HCT116 (cell line): ENCODE results near the gene UPP2.

Experiments used
- RAD21 ChIP-seq: IDR thresholded peaks from 2 replicates; pipeline ENCODE4 v1.6.1; 2012; ENCODE audit warnings: low read depth, mild to moderate bottlenecking
- TF ChIP-seq, protein P1 (sequence below), 3 experiments: fragments of 200-600 bp in 1 of 3; sonication (generic) in 1 of 3; IDR thresholded peaks in 2 of 3; conservative IDR thresholded peaks in 1 of 3; 2 replicates each; pipeline ENCODE4 v1.5.1; 2012 to 2017; ENCODE audit warnings: low read depth in 2 of 3, low read length in 2 of 3, antibody characterized with exemption in 1 of 3, borderline replicate concordance in 1 of 3, control low read depth in 1 of 3, mild to moderate bottlenecking in 1 of 3, mixed read lengths in 1 of 3, mixed run types in 1 of 3, moderate library complexity in 1 of 3; ENCODE audit not compliant: insufficient read depth in 1 of 3

- no peak for TF ChIP-seq RAD21
- TF ChIP-seq, protein P1, sequence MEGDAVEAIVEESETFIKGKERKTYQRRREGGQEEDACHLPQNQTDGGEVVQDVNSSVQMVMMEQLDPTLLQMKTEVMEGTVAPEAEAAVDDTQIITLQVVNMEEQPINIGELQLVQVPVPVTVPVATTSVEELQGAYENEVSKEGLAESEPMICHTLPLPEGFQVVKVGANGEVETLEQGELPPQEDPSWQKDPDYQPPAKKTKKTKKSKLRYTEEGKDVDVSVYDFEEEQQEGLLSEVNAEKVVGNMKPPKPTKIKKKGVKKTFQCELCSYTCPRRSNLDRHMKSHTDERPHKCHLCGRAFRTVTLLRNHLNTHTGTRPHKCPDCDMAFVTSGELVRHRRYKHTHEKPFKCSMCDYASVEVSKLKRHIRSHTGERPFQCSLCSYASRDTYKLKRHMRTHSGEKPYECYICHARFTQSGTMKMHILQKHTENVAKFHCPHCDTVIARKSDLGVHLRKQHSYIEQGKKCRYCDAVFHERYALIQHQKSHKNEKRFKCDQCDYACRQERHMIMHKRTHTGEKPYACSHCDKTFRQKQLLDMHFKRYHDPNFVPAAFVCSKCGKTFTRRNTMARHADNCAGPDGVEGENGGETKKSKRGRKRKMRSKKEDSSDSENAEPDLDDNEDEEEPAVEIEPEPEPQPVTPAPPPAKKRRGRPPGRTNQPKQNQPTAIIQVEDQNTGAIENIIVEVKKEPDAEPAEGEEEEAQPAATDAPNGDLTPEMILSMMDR (IDR thresholded peaks at IDR 0.05 in 2 of 3, conservative IDR thresholded peaks at IDR 0.05 in 1 of 3; ENCODE audit: borderline replicate concordance in 1 of 3, insufficient read depth in 1 of 3, low read depth in 2 of 3, low read length in 2 of 3) = no peak
Measured at GRCh38 chr2:158066046-158066713, 35.5 kb upstream of the UPP2 start.
